HG03439 (cell line): Measurements from ENCODE around the gene MAP3K21.

Source experiments
- ATAC-seq: cut with Tn5 transposase; IDR thresholded peaks from one replicate; pipeline ENCODE4 v1.9.1; 2021; ENCODE audit warnings: mild to moderate bottlenecking, moderate library complexity; ENCODE audit not compliant: unreplicated experiment

The MAP3K21 gene

DNA sequence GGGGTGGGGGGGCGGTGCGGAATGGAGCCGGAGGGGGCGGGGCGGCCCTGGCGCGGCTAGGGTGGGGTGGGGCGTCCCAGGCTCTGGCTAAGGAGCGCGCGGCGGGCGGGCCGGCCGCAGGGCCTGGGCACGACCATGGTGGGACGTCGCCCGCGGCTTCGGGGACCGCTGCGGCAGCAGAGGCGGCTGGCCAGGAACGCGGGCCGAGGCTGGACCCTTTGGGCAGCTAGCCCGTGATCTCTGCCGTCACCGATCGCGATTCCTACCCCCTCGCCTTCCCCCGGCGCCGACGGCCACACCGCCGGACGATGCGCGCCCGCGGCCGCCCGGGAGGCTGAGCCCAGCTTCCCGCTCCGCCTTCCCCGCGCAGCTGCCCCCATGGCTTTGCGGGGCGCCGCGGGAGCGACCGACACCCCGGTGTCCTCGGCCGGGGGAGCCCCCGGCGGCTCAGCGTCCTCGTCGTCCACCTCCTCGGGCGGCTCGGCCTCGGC lies at the start of gene MAP3K21:
MAP3K21 (plus strand) TSS at position 74 of the 491 bp plus-strand sequence; CDS start at position 379, 305 bp downstream.
- peak; percentile 45 for ATAC-seq

DNA sequence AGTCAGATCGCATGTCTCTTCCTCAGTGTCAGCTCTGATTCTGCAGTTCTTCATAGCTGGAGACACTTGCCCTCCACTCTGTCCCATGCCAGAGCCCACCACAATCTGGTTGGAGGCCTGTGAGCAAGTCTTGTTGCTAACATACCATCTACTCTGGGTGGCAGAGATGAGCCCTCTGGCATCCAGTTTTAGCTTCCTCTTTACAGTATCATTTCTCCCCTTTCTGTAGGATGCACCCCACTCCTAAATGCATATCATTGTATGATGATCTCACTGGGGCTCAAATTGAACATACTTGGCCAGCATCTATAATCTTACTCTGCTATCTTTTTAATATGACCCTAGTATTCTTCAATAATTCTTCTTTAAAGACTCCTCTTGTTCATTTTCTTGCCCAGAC lies 48.9 kb upstream of the MAP3K21 start:
- no peak for ATAC-seq

DNA sequence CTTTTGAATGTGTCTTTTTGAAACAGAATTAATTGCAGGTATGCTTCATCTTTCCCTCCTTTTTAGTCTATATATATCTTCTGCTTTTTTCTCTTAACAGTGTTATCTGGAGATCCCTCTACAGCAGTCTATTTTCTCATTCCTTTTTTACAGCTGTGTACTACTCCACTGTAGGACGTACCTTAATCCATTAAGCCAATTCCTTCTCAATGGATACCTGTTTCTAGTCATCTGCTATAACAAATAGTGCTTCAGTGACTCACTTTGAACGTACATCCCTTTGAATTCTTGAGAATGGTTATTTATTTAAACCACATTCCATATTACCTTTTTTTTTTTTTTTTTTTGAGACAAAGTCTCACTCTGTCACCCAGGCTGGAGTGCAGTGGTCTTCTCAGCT lies 47.6 kb upstream of the MAP3K21 start:
- ATAC-seq = no peak

DNA sequence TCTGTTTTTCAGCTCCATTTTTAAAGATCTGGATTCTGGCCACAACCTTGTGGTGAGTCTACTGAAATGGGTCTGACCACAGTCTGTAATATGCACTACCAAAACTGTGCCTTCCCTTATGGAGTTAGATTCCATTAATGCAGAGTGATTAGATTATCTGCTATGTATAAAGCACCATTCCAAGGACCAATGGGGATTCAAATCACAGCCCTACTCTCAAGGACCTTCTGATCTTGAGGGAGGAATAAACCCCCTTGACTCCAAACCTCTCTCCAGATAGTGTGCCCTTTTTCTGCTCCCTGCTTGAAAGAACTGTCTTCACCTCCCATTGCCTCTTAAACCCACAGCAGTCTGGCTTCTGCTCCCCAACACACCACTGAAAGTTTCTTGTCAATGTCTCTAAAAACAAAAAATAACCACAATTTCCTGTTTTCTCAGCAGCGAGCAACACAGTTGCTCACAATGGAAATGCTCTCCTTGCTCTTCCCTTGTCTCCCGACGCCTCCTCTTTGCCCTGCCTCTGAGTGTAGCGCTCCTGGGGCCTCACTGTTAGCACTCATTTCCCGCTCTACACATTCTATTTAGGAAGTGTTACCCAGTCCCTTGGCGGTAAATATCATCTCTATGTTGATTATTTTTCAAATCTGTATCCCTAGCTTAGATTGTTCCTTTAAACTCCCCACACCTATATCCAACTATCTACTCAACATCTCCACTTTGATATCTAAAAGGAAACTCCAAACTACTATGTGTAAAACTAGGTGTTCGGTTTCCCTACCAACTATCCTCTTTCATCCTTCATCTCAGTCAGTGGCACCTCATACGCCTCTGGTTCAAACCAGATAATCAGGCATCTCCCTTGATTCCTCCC lies 45.6 kb upstream of the MAP3K21 start:
- ATAC-seq = peak; percentile 88

DNA sequence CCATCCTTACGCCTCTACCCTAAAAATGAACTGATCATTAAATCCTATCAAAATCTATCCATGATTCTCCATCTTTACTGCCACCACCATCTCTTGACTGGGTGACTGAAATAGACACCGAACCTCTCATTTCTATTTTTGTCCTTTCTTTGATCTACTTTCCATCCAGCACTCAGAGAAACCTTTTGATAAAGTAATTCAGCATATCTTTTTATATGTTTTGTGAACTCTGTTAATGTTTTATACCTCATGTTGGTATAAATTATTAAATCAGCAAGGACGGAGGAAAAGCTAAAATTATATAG lies 45.0 kb upstream of the MAP3K21 start:
- no peak for ATAC-seq

DNA sequence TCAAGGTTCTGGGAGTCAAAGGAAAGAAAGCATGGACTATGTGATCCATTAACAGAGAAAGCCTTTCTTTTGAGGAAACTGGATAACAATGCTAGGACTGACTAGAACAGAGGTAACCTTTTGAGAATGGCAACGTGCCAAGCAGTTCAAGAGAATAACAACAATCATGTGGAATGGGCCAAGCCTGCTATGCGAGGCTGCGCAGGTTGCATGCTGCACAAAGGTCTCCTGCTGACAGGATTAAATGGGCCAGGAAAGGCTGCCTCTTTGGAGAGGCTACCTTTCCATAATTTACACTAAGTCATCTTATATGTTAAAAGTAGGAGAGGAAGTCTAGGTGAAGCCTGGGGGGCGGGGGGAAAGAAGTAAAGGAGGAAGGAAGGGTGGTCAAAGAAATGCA lies 37.8 kb upstream of the MAP3K21 start:
- ATAC-seq = no peak

DNA sequence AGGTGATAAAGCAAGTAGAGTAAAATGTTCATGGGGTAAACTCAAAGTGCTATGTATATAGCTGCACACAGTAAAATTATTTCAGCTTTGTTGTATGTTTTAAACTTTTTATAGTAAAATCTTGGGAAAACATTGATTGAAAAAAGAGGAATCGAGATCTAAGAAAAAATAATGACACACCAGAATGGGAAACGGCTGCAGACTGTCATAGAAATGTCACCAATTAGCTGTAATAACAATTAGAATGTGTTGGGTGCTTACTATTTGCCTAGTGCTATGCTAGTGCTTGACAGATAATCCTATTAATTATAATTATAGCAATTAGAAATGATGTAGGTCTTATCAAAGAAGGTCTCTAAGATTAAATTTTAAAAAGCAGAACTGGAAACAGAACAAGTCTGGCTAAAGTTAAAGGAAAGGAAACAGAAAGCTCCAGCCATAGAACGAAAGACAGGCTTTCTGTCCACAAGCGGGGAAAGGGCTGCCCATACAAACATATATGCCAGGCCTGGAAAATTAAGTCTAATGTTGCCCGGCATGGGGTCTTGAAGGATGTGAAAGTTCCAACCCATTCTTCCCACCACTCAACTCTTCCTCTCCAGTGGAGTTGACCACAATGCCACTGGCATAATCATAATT lies 37.0 kb upstream of the MAP3K21 start:
- no peak for ATAC-seq

GRCh38 chr1:233293556-233294446 lies 33.7 kb upstream of the MAP3K21 start:
- no peak for ATAC-seq

GRCh38 chr1:233294913-233295236 lies 32.6 kb upstream of the MAP3K21 start:
- peak; percentile 26 for ATAC-seq

- ATAC-seq = peak; percentile 97
Measured at GRCh38 chr1:233295237-233295974, 32.1 kb upstream of the MAP3K21 start, which contains the start of gene PCNX2. TSS of gene PCNX2 (minus strand) at chr1:233295725. CDS start at chr1:233295478, 247 bp downstream.

- ATAC-seq = no peak
Measured at GRCh38 chr1:233295975-233296322, 31.6 kb upstream of the MAP3K21 start.

DNA sequence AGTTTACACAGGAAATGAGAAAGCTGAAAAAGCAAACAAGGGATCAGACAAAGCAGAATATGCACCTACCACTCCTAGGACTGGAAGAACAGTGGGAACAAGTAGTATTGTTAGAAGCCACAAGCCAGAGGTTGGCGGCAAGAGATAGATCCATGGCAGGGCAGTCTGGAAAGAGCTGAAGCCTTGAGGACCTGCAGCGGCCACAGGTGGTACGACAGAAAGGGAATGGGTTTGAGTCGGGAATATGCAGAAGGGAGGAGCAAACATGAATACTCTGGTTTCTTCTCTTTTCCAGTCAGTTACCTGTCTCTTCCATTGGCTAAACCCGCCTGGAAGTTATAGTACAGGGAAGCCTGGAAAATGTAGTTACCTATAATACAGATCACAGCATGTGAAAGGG lies 28.1 kb upstream of the MAP3K21 start:
- no peak for ATAC-seq

GRCh38 chr1:233300326-233300725 lies 27.2 kb upstream of the MAP3K21 start:
- no peak for ATAC-seq

DNA sequence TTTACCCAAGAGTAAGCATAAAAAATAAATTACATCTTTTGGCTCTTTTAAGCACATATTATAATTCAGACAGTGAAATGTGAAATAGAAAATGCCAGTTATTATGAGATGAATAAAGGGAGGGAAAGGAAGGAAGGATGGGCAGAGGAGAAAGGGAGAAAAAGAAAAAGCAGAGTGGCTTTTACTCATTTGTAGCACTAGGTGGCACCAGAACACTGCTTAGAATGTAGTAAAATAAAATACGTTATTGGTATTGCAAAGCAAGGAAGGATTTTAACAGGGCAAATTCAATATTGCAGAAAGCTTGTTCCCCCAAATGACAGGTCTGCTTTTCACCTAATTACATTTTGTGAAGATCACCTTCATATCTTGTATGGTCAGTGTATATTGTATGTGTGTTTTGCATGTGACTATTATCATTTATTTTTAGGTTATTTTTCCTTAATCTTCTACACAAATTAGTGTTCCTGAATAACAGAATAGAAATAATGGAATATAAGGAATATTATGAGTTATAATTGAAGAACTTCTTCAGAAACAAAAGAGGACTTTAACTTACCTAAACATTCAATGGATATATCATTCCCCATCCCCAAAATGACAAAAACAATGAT lies 22.9 kb upstream of the MAP3K21 start:
- no peak for ATAC-seq

- no peak for ATAC-seq
Measured at GRCh38 chr1:233313434-233314155, 13.9 kb upstream of the MAP3K21 start.

GRCh38 chr1:233315718-233316301 lies 11.7 kb upstream of the MAP3K21 start:
- no peak for ATAC-seq

GRCh38 chr1:233316473-233316872 lies 11.1 kb upstream of the MAP3K21 start:
- no peak for ATAC-seq

DNA sequence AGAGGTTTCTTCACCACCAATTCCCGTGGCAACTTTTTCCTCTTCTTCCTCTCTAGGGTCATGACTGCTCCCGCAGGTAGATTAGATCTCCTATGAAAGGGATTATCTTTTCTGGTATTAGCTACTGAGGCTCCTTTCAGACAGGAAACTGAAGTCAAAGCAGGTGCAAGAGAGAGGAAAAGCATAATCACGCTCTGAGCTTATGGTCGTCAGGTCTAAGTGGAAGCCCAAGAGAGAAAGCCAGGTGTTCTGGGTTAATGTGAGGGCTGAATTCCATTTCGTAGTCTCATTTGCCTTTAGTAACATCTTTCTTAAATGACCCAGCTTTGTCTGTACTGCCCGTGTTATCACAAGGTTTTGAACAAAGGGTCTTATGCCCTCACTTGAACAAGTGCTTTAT lies 8.3 kb upstream of the MAP3K21 start:
- ATAC-seq = no peak

GRCh38 chr1:233320023-233320422 lies 7.5 kb upstream of the MAP3K21 start:
- no peak for ATAC-seq
